T-helper 9 cell (primary cell): ENCODE measurements around the gene SSX2.
"Not testable (repeated sequence)": the region's sequence is repeated elsewhere in the genome, so short reads cannot be mapped to it uniquely, and the experiment has no call there.

ENCODE experiments used
- DNase-seq: peaks from one replicate; pipeline ENCODE4 v3.0.0-alpha.2; 2020
- total RNA-seq, 2 donors: gene quantifications; one replicate each; lab custom pipeline; 2026; lab: John Stamatoyannopoulos, UW

SSX2 gene
- 0 reads per million in 2 donors for total RNA-seq

GRCh38 chrX:52707078-52707477, at the start of gene SSX2:
Gene SSX2, minus strand, starts transcription at chrX:52707178. Its CDS starts 1,429 bp downstream, at chrX:52705749.
- not testable (repeated sequence) for DNase-seq

GRCh38 chrX:52750952-52751351, 44.0 kb upstream of the SSX2 start, which contains the start of gene SSX2B:
Gene SSX2B, plus strand, starts transcription at chrX:52751252. Its CDS starts 1,429 bp downstream, at chrX:52752681.
- not testable (repeated sequence) for DNase-seq

- DNase-seq, result not testable (repeated sequence)
These were observed 14.9 kb downstream of the SSX2 start for GRCh38 chrX:52692034-52692433.

GRCh38 chrX:52662218-52662617, 44.8 kb downstream of the SSX2 start:
- not testable (repeated sequence) for DNase-seq

- not testable (repeated sequence) for DNase-seq
These were observed 51.5 kb downstream of the SSX2 start for GRCh38 chrX:52655475-52655874.

- DNase-seq, result not testable (repeated sequence)
These were observed 52.2 kb downstream of the SSX2 start, which contains the start of gene SSX7 for GRCh38 chrX:52654800-52655199. Gene SSX7, minus strand, starts transcription at chrX:52654900. Its CDS starts 1,428 bp downstream, at chrX:52653472.

- not testable (repeated sequence) for DNase-seq
These were observed 56.3 kb downstream of the SSX2 start for GRCh38 chrX:52650676-52651075.

GRCh38 chrX:52648956-52649355, 58.0 kb downstream of the SSX2 start:
- DNase-seq, result not testable (repeated sequence)
